GM12878 (cell line): ENCODE results near the gene MUC21. TPM values are rescaled to one million over a fixed set of nuclear protein-coding genes. Genes with fewer than 3 reads are reported as not detected.

Source experiments
- ATAC-seq: fragments of 200-7000 bp; cut with Tn5 transposase; 3 replicates; pipeline ENCODE4 v1.9.1; 2020; ENCODE audit warnings: mild to moderate bottlenecking, moderate library complexity
- BruUV-seq: library from RNA; stranded (reverse); fragments of 400-500 nt; replicated peaks from 2 replicates; lab custom pipeline; 2021; lab: Mats Ljungman, UMichigan
- CTCF ChIA-PET: fragments of 300-600 bp; sonication (Branson Sonifier 250); formaldehyde crosslinking; extraction: SDS; loops from one replicate; lab custom pipeline; 2021; ENCODE audit warnings: inconsistent platforms; lab: Yijun Ruan, JAX
- POLR2A ChIA-PET: fragments of 350-600 bp; formaldehyde crosslinking; extraction: SDS; loops from one replicate; lab custom pipeline; 2021; ENCODE audit warnings: inconsistent platforms; lab: Charles Lee
- RAD21 ChIA-PET: fragments of 300-600 bp; sonication (Branson Sonifier 250); formaldehyde crosslinking; loops from one replicate; lab custom pipeline; 2023; ENCODE audit warnings: antibody characterized with exemption; ENCODE audit not compliant: unreplicated experiment; lab: Charles Lee
- SMC1A ChIA-PET: fragments of 300-600 bp; sonication (Branson Sonifier 250); formaldehyde crosslinking; loops from one replicate; lab custom pipeline; 2023; ENCODE audit not compliant: unreplicated experiment, uncharacterized antibody; lab: Charles Lee
- DNase-seq: peaks from one replicate; pipeline ENCODE4 v3.0.0-alpha.2; 2011; ENCODE audit warnings: low read depth, low spot score
- FAIRE-seq: peaks from 3 replicates; lab custom pipeline; 2011; peaks lifted over from hg19 to GRCh38; lab: Jason Lieb, UNC
- H2AFZ ChIP-seq: 2 replicates; pipeline ENCODE4 v1.6.0; 2011; ENCODE audit warnings: low read depth, low read length, control low read depth; ENCODE audit not compliant: control insufficient read depth
- H3K27ac ChIP-seq: 2 replicates; pipeline ENCODE4 v1.5.1; 2011; ENCODE audit warnings: control low read depth; ENCODE audit not compliant: control insufficient read depth, insufficient read depth
- H3K27me3 ChIP-seq, 2 experiments: replicated peaks in 1 of 2; 2 replicates each; pipeline versions ENCODE4 v1.6.0 to v1.6.1; 2011; ENCODE audit warnings: low read length in 1 of 2; ENCODE audit not compliant: control insufficient read depth in 2 of 2, insufficient read depth in 2 of 2
- H3K36me3 ChIP-seq, 2 experiments: 2 replicates each; pipeline ENCODE4 v1.5.1; 2011; ENCODE audit warnings: low read length in 1 of 2; ENCODE audit not compliant: control insufficient read depth in 2 of 2, insufficient read depth in 2 of 2
- H3K4me1 ChIP-seq: 2 replicates; pipeline ENCODE4 v1.6.1; 2011; ENCODE audit warnings: mild to moderate bottlenecking, low read length, moderate library complexity, mixed read lengths; ENCODE audit not compliant: control insufficient read depth, insufficient read depth
- H3K4me2 ChIP-seq: 2 replicates; pipeline ENCODE4 v1.6.0; 2011; ENCODE audit warnings: control low read depth; ENCODE audit not compliant: control insufficient read depth, insufficient read depth
- H3K4me3 ChIP-seq: fragments of 200-600 bp; sonication (generic); 2 replicates; pipeline ENCODE4 v1.5.1; 2016
- H3K79me2 ChIP-seq: 2 replicates; pipeline ENCODE4 v1.6.0; 2011; ENCODE audit warnings: low read length; ENCODE audit not compliant: control insufficient read depth, insufficient read depth
- H3K9ac ChIP-seq: 2 replicates; pipeline ENCODE4 v1.8.0; 2011; ENCODE audit warnings: low read length, control low read depth, mixed read lengths; ENCODE audit not compliant: control insufficient read depth, insufficient read depth
- H3K9me3 ChIP-seq: replicated peaks from 3 replicates; pipeline ENCODE4 v1.5.1; 2011; ENCODE audit warnings: mild to moderate bottlenecking, low read length; ENCODE audit not compliant: control insufficient read depth, insufficient read depth
- H4K20me1 ChIP-seq: 2 replicates; pipeline ENCODE4 v1.6.0; 2011; ENCODE audit not compliant: control insufficient read depth, insufficient read depth
- BACH1 ChIP-seq: fragments of 450-650 bp; IDR thresholded peaks from 2 replicates; pipeline ENCODE4 v1.6.1; 2017; ENCODE audit warnings: mild to moderate bottlenecking, borderline replicate concordance
- BHLHE40 ChIP-seq, 2 experiments: fragments of 450-650 bp in 1 of 2; IDR thresholded peaks; 2 replicates each; pipeline ENCODE4 v1.6.1; 2011 to 2017; ENCODE audit warnings: low read depth in 2 of 2, borderline replicate concordance in 1 of 2, improper control_type of control experiment in 1 of 2, low read length in 1 of 2, mild to moderate bottlenecking in 1 of 2
- CBFB ChIP-seq: IDR thresholded peaks from 2 replicates; pipeline ENCODE4 v1.6.1; 2016; ENCODE audit warnings: antibody characterized with exemption, low read depth
- CHD2 ChIP-seq: IDR thresholded peaks from 2 replicates; pipeline ENCODE4 v1.6.1; 2011; ENCODE audit warnings: low read depth, low read length, improper control_type of control experiment, borderline replicate concordance
- DPF2 ChIP-seq: fragments of 450-650 bp; IDR thresholded peaks from 2 replicates; pipeline ENCODE4 v1.6.1; 2017; ENCODE audit warnings: mild to moderate bottlenecking
- EP300 ChIP-seq, 2 experiments: fragments of 150-350 bp in 1 of 2; IDR thresholded peaks; 2 replicates each; pipeline ENCODE4 v1.6.1; 2011 to 2012; ENCODE audit warnings: low read depth in 2 of 2, low read length in 2 of 2, borderline replicate concordance in 1 of 2, improper control_type of control experiment in 1 of 2, inconsistent platforms in 1 of 2; ENCODE audit not compliant: control insufficient read depth in 1 of 2
- EZH2 ChIP-seq: IDR thresholded peaks from 2 replicates; pipeline ENCODE4 v1.6.1; 2012; ENCODE audit warnings: low read depth, mild to moderate bottlenecking, control low read depth, inconsistent platforms, low read length, borderline replicate concordance; ENCODE audit not compliant: control insufficient read depth
- FOXK2 ChIP-seq: fragments of 450-650 bp; IDR thresholded peaks from 2 replicates; pipeline ENCODE4 v1.6.1; 2017; ENCODE audit warnings: mild to moderate bottlenecking, moderate library complexity
- HCFC1 ChIP-seq: fragments of 150-350 bp; IDR thresholded peaks from 2 replicates; pipeline ENCODE4 v1.6.1; 2014; ENCODE audit warnings: low read length
- KLF5 ChIP-seq: fragments of 450-650 bp; IDR thresholded peaks from 2 replicates; pipeline ENCODE4 v1.6.1; 2014; ENCODE audit warnings: mild to moderate bottlenecking; ENCODE audit not compliant: partially characterized antibody
- MEF2B ChIP-seq: fragments of 450-650 bp; IDR thresholded peaks from 2 replicates; pipeline ENCODE4 v1.6.1; 2018; ENCODE audit warnings: mild to moderate bottlenecking, moderate library complexity; ENCODE audit not compliant: partially characterized antibody, poor library complexity, severe bottlenecking
- MTA3 ChIP-seq: IDR thresholded peaks from 2 replicates; pipeline ENCODE4 v1.6.1; 2012; ENCODE audit warnings: low read length, inconsistent platforms, borderline replicate concordance
- NFYA ChIP-seq: IDR thresholded peaks from 2 replicates; pipeline ENCODE4 v1.6.1; 2011; ENCODE audit warnings: low read depth, mild to moderate bottlenecking, low read length, improper control_type of control experiment, borderline replicate concordance
- RAD21 ChIP-seq: IDR thresholded peaks from 2 replicates; pipeline ENCODE4 v1.6.1; 2011; ENCODE audit warnings: mild to moderate bottlenecking, low read depth, low read length, moderate library complexity; ENCODE audit not compliant: insufficient read depth
- RAD51 ChIP-seq: fragments of 450-650 bp; IDR thresholded peaks from 2 replicates; pipeline ENCODE4 v1.6.1; 2016; ENCODE audit warnings: moderate library complexity, mild to moderate bottlenecking, inconsistent platforms
- SPI1 ChIP-seq: IDR thresholded peaks from 2 replicates; pipeline ENCODE4 v1.6.1; 2011; ENCODE audit warnings: low read depth, mild to moderate bottlenecking, low read length, moderate library complexity, borderline replicate concordance; ENCODE audit not compliant: insufficient read depth
- STAT3 ChIP-seq: IDR thresholded peaks from 2 replicates; pipeline ENCODE4 v1.6.1; 2011; ENCODE audit warnings: low read depth, low read length, improper control_type of control experiment
- TBL1XR1 ChIP-seq: IDR thresholded peaks from 2 replicates; pipeline ENCODE4 v1.6.1; 2012; ENCODE audit warnings: low read depth, low read length, improper control_type of control experiment
- YY1 ChIP-seq: IDR thresholded peaks from 2 replicates; pipeline ENCODE4 v1.6.1; 2011; ENCODE audit warnings: low read depth, mild to moderate bottlenecking, low read length
- ZNF207 ChIP-seq: fragments of 450-650 bp; IDR thresholded peaks from 2 replicates; pipeline ENCODE4 v1.6.1; 2014; ENCODE audit warnings: antibody characterized with exemption, mild to moderate bottlenecking, borderline replicate concordance
- WGBS: methylation state at CpG from one replicate; pipeline ENCODE4 v1.1.6; 2016; ENCODE audit warnings: low lambda C conversion rate; ENCODE audit not compliant: insufficient replicate concordance, insufficient coverage; ENCODE audit errors: missing lambda C conversion rate; 5-methylcytosine and 5-hydroxymethylcytosine counted together
- in situ Hi-C: fragments of 300-500 bp; cut with MboI; formaldehyde crosslinking; loops from 9 replicates; pipeline ENCODE4 v1.14.3; 2018; ENCODE audit warnings: mixed read lengths
- intact Hi-C: fragments of 100-400 bp; cut with micrococcal nuclease; formaldehyde crosslinking; loops from one replicate; pipeline ENCODE4 v1.14.2; 2022; ENCODE audit not compliant: unreplicated experiment
- polyA plus RNA-seq, 11 experiments: library from polyadenylated mRNA; depleted of rRNA in 4 of 11; unstranded in 6 of 11; stranded (reverse) in 5 of 11; fragments of >200 nt; fragmentation: Nextera tagmentation in 4 of 11; fragmentation: Illumina TruSeq in 1 of 11; extraction: Ambion mirVana in 4 of 11; extraction: Trizol in 1 of 11; gene quantifications; 1 replicate in 1 of 11; 2 replicates in 10 of 11; pipeline versions ENCODE4 v1.2.1 to v1.2.3, GENCODE V29; 2011 to 2016; ENCODE audit warnings: inconsistent platforms in 2 of 11, missing spikeins in 2 of 11, low read depth in 1 of 11
- total RNA-seq, 4 experiments: library from RNA; depleted of rRNA in 3 of 4; stranded (reverse); fragments of >200 nt in 3 of 4; fragmentation: Illumina TruSeq in 1 of 4; extraction: Trizol in 1 of 4; gene quantifications; 2 replicates each; pipeline versions ENCODE4 v1.2.1 to v1.2.3, GENCODE V29; 2013 to 2021
- TF ChIP-seq, protein P1 (sequence below): IDR thresholded peaks from 2 replicates; pipeline ENCODE4 v1.6.1; 2011; ENCODE audit warnings: borderline replicate concordance, low read depth, mild to moderate bottlenecking, moderate library complexity, low read length; ENCODE audit not compliant: insufficient read depth, poor library complexity, severe bottlenecking

MUC21 gene
- total and polyA plus RNA-seq, 10 of the 15 experiments (the other 5 are each of a cell fraction or from before 2014, with no cell fraction given): 0.02 TPM; not detected in 9

DNA sequence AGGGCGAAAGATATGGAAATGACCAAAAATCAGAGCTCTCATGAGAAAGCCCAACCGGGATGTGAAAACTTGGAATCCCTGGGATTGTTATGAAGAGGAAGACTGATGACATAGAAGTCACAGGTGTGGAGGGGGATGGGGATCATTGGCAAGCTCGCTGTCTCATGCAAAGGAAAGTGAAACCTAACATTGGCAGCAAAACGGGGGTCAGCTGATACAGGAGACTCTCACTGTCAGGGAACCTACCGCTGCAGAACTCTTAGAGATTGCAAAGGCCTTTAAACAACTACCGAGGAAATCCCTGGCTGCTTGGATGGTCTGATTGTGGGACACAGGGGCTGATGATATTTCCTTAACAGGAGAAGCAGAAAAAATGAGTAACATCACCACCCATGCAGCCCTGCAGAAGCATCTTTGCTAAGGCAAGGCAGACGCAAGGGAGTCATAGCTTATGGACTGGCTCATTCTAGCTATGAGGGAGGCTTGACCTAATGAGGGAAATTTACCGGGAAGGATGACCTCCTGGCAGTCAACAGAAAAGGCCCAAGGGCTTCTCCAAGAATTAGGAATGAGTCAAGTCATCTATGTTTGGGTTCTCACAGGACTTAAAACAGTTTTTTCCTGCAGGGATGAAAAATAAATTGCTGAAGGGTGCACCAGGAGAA, 7.0 kb downstream of the MUC21 start (continued):
- no peak for TF ChIP-seq EZH2
- TF ChIP-seq HCFC1: no peak
- no peak for TF ChIP-seq EP300 (IDR thresholded peaks at IDR 0.05; ENCODE audit: borderline replicate concordance in 1 of 2, control insufficient read depth in 1 of 2, low read depth in 2 of 2, low read length in 2 of 2)
- peak; percentile 68 for TF ChIP-seq FOXK2
- TF ChIP-seq MTA3: no peak
- no peak for TF ChIP-seq CBFB
- TF ChIP-seq BACH1: no peak
- TF ChIP-seq KLF5: no peak
- TF ChIP-seq DPF2: no peak
- TF ChIP-seq RAD51: peak; percentile 59; the same call in 1 of the 2 replicates
- TF ChIP-seq, protein P1, sequence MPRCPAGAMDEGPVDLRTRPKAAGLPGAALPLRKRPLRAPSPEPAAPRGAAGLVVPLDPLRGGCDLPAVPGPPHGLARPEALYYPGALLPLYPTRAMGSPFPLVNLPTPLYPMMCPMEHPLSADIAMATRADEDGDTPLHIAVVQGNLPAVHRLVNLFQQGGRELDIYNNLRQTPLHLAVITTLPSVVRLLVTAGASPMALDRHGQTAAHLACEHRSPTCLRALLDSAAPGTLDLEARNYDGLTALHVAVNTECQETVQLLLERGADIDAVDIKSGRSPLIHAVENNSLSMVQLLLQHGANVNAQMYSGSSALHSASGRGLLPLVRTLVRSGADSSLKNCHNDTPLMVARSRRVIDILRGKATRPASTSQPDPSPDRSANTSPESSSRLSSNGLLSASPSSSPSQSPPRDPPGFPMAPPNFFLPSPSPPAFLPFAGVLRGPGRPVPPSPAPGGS: no peak
- TF ChIP-seq BHLHE40 (IDR thresholded peaks at IDR 0.05; ENCODE audit: borderline replicate concordance in 1 of 2, low read depth in 2 of 2, low read length in 1 of 2): 0 out of 4 replicates have a peak, but pooled peaks of 1 of the 2 experiments have one; percentile 3

DNA sequence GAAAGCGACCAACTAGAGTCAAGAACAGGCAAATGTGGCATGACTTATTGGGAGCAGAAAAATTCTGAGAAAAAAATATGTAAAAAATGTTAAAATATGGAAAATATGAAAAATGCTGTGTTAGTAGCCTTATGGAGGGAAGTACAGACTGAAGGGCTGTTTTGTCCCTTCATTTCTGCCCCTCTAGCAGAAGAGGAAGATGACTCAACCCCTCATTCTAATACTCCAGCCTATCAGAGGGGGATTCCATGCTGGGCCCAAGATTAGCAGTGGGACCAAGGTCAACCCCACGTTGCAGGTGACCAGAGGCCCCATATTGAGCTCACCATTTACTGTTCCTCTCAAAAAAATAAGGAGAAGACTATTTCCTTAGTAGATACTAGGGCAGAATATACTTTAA, 8.4 kb downstream of the MUC21 start:
- no peak overlapping the region for H3K4me3 ChIP-seq
- H3K79me2 ChIP-seq: no peaks in the 10 kb centered on the region
- no peaks in the 10 kb centered on the region for H3K9me3 ChIP-seq
- no peak overlapping the region for H2AFZ ChIP-seq
- no peak overlapping the region for H3K9ac ChIP-seq
- no peaks in the 10 kb centered on the region for H3K36me3 ChIP-seq
- WGBS: 0% methylated on average over 2 of the region's 2 CpGs
- in situ Hi-C loops (no loop called here), intact Hi-C loops (no loop called here)
- no peak for DNase-seq
- FAIRE-seq: no peak
- RAD21 ChIA-PET: no interaction called here
- H3K4me1 ChIP-seq: peaks cover 5% of the 10 kb centered on the region
- ATAC-seq: no peak
- H4K20me1 ChIP-seq: no peaks in the 10 kb centered on the region
- no peak overlapping the region for H3K27ac ChIP-seq
- no peaks in the 10 kb centered on the region; a peak in 1 of 4 replicates for H3K27me3 ChIP-seq
- POLR2A ChIA-PET: no interaction called here
- CTCF ChIA-PET: no interaction called here
- SMC1A ChIA-PET: no interaction called here
- no peak overlapping the region for H3K4me2 ChIP-seq
- no TSS peak for BruUV-seq
- TF ChIP-seq CBFB (no peak), ZNF207 (no peak), YY1 (no peak), SPI1 (no peak), EP300 (IDR thresholded peaks at IDR 0.05; ENCODE audit: borderline replicate concordance in 1 of 2, control insufficient read depth in 1 of 2, low read depth in 2 of 2, low read length in 2 of 2) (no peak), RAD21 (no peak), MEF2B (no peak), CHD2 (no peak), NFYA (no peak), TBL1XR1 (no peak), STAT3 (no peak)
